Suppressor macrophage treated with lipopolysaccharide for 1 hour (primary cell): ENCODE results near the gene LDLRAD3.
"Not testable (repeated sequence)": the region's sequence is repeated elsewhere in the genome, so short reads cannot be mapped to it uniquely, and the experiment has no call there.

Experiments
- DNase-seq, 3 donors: peaks; one replicate each; pipeline ENCODE4 v3.0.0-alpha.2; 2020 to 2022

Gene LDLRAD3, protein sequence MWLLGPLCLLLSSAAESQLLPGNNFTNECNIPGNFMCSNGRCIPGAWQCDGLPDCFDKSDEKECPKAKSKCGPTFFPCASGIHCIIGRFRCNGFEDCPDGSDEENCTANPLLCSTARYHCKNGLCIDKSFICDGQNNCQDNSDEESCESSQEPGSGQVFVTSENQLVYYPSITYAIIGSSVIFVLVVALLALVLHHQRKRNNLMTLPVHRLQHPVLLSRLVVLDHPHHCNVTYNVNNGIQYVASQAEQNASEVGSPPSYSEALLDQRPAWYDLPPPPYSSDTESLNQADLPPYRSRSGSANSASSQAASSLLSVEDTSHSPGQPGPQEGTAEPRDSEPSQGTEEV

DNA sequence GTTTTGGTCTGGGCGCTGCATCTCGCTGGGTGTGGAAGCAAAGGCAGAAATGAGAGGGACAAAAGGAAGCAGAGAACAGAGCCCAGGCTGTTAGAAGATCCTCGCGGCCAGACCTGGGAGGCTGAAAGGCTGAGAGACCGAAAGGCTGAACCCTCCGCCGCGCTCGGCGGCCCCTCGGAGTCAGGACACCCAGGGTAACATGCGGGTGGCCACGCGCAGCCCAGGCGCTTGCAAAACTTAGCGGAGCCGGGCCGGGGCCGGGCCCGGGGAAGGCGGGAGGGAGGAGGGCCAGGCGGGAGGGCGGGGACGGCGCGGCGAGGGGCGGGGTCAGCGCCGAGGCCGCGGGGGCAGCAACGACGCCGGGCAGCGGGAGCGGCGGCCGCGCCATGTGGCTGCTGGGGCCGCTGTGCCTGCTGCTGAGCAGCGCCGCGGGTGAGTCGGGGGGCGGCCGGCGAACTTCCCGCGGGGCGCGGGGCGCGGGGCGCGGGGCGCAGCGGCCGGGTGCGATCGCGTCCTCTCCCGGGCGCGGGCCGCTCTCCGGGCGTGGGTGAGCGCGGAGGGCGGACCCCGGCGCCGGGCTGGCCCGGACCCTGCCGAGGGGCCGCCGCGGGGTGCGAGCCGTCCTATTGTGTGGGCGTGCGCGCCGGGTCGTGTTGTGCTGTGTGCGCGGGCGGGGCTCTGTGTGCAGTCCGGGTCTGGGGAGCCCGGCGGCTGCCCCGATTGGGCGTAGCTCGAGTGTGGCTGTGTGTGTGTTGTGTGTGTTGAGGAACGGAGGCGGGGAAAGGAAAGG is at the start of gene LDLRAD3:
Gene LDLRAD3, plus strand, starts transcription at position 350 of the 790 bp plus-strand sequence. Its CDS starts 37 bp downstream, at position 387.
- peak; percentile 81 to 95 (median 86) for DNase-seq

DNA sequence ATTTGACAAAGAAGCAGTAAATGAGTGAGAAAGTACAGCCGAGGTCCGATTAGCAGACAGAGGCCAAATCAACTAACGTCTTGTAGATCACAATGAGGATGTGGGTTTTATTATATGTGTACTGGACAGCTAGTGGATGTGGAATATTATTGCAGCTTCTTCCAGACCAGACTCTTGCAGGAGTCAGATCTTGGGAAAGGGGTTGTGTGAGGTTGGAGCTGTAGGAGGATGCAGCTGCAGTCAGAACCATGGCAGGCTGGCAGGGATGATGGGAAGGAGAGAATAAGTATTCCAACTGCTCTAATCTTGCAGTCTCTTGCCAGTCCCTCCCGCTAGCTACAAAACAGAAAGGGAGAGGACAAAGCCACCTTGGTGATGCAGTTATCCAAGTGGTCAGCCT is 46.8 kb upstream of the LDLRAD3 start:
- DNase-seq: no peak

DNA sequence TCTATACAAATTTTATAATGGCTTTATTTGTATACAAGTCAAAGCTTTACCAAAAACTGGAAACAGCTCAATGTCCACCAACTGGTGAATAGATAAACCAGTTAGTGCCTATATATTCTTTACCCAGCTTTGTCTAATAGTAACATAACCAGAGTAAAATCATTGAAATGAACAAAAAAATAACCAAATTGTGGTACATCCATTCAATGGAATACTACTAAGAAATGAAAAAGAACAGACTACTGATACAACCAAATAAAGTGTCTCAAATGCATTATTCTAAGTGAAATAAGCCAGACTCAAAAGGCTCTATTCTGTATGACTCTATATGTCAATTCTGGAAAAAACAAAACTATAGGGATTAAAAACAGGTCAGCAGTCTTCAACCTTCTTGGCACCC is 40.9 kb upstream of the LDLRAD3 start:
- no peak for DNase-seq

DNA sequence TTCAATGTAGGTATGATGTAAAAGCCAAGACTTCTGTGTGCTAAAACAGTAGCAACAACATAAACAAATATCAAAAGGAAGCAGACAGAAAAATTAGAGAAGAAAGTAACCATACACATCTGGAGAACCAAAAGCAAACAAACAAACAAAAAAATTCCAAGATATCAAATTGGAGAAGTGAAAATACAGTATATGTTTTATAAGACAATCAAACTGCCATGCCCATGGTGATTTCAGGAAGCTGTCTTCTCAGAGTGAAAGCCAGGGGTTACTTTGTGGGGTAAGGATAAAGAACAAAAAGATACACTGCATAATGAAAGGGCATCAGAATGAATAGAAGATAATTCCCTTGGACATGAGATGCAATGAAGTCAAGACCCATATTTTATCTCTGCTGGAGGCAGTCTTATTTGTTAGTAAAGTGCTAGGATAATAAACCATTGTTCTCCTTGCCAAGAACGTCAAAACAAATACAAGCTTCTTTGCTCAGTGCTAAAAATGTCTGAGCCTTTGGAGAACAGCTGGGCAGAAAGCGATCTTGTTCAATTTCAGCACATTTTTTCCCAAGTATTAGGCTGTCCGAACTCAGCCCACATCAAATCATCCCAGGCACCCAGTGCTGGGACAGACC is 38.1 kb upstream of the LDLRAD3 start:
- peak; percentile 26 to 65 (median 57) for DNase-seq

DNA sequence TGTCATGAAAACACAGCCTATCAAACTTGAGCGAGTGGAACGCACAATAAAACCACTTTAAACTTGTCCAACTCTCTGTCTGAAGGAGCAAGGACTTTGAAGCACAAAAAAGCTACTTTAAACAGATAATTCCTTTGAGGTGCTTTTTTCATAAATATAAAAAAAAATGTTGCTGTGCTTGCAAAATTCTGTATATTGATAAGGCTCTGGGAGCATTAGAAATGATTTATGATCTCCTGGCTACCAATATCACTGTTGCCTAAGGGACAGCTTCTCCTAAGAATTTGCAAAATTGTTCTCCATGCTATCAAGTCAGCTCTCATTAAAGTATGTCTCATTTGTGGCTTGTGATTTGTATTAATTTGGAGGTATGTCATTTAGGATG is 37.6 kb upstream of the LDLRAD3 start:
- no peak for DNase-seq

DNA sequence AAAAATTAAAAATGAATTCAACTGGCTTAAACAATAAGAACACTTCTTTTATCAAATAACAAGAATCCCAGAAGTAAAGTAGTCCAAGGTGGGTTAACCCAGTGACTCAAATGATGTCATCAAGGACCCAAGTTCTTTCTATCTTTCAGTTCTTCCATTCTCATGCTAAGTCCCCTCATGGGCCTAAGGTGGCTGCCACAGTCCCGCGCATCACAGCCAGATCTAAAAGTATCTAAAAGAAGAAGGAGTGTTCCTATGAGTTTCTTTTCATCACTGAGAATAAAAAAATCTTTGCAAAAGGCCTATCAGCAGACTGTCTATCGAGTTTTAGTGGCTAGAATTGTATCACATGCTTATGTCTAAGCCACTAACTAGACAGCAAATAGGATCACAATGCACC is 37.2 kb upstream of the LDLRAD3 start:
- DNase-seq: no peak

DNA sequence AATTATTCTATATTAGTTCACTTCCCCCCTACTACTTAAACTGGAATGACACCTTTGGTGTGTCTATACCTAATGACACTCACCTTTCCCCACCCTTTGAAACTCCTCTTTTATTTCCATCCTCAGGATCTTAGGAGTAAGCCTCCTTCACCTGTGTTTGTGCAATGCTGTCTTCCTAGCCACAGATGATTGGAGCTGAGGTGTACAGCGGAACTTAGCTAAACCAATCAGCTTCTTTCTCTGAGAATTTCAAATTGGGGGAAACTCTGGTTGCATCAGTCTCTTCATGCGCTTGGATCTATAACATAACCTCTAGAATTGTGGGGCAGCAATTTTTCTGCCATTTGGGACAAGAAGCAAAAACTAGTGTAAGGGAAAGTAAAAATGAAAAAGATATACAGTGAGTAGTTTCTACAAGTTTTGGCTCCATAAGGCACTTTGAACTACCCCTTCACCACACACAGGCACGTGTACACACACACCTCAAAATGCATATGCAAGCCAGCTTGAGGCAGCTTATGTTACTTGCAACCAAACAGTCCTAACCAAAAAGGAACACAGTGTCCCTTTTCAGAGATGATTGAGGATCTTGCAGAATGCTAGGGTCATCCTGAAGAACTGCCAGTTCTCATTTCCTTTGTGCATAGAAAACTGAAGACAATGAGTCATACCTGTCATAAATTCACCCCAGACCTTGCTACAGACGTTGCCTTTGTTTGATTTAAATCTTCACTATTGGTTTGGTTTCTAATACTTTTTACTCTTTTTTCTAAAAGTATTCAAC is 36.0 kb upstream of the LDLRAD3 start:
- DNase-seq: peak; percentile 58 to 72 (median 70)

DNA sequence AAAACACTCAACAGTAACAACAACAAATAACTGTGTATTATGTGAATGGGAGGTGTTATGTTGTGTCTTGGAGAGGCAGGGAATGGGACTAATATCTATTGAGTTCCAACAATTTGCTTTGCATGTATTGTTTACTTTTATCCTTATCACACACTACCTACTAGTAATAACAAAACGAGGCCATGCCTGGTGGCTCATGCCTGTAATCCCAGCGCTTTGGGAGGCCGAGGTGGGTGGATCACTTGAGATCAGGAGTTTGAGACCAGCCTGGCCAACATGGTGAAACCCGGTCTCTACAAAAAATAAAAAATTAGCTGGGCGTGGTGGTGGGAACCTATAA is 35.5 kb upstream of the LDLRAD3 start:
- not testable (repeated sequence) for DNase-seq

DNA sequence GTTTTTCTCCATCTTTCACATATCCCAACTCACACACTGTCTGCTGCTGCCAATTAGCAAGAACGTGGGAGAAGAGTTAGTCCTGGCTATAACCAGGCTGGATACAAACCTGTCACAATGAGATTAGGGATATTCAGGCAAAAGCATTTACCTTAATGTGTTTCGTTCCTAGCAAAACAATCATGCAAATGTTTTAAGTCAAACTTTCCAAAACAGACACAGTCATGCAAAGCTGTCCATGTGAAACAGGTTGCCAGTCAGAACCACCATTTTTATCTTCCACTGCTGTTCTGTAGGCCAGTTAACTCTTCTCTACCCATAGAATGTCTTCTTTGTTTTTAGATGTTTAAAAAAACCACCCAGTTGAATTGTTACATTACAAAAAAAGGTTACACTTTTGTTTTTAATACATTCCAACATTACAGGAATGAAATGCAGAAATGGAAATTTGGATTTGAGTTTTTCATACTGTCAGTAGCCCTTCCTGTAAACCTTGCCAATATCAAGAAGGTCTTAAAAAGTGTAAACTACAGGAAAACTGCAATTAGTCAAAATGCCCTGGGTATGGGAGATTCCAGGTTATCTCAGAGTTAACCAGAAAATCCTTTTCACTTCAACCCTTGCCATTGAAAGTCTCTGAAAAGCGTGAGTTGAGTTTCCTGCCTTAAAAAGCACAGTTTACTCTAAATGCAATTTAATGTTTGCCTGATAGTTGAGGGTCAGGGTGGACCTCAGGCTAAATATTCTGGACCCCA is 34.2 kb upstream of the LDLRAD3 start:
- DNase-seq: no peak

DNA sequence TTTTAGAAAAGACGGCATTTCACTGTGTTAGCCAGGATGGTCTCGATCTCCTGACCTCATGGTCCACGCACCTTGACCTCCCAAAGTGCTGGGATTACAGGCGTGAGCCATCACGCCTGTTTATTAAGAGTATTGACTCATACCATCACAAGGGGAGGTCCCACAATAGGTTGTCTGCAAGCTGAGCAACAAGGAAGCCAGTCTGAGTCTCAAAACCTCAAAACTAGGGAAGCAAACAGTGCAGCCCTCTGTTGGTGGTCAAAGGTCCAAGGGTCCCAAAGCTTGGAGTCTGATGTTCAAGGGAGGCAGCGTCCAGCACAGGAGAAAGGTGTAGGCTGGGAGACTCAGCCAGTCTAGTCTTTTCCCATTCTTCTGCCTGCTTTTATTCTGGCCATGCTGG is 32.8 kb upstream of the LDLRAD3 start:
- DNase-seq: peak; percentile 12 to 34 (median 28)

DNA sequence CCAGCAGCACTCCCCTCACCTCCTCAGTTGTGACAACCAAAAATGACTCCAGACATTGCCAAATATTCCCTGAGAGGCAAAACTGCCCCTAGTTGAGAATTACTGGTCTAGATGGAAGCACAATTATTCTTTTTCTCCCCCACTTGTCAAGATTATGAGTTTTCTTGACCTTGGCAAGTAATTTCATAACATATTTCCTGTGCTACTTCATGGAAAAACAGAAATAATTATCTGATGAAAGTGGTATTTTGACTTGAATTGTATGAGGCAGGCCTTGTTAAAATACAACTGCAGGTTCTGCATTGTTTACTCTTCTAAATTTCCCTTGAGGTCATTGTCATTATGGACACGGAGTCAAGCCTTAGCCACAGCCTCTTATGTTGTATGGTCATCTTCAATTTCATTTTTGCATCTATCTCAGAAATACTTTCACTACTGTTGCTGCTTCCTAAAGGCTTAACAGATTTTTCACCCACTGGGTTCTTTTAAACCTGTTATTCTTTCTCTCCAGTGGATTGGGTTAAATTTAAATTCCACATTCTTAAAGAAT is 32.2 kb upstream of the LDLRAD3 start:
- DNase-seq: no peak

DNA sequence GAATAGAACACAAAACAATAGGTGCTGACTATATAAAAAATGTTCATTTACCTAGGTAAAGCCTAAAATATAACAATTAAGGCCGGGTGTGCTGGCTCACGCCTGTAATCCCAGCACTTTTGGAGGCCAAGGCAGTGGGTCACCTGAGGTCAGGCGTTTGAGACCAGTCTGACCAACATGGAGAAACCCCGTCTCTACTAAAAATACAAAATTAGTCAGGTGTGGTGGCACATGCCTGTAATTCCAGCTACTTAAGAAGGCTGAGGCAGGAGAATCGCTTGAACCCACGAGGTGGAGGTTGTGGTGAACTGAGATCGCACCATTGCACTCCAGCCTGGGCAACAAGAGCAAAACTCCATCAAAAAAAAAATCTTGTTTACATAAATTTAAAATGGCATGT is 31.4 kb upstream of the LDLRAD3 start:
- not testable (repeated sequence) for DNase-seq

DNA sequence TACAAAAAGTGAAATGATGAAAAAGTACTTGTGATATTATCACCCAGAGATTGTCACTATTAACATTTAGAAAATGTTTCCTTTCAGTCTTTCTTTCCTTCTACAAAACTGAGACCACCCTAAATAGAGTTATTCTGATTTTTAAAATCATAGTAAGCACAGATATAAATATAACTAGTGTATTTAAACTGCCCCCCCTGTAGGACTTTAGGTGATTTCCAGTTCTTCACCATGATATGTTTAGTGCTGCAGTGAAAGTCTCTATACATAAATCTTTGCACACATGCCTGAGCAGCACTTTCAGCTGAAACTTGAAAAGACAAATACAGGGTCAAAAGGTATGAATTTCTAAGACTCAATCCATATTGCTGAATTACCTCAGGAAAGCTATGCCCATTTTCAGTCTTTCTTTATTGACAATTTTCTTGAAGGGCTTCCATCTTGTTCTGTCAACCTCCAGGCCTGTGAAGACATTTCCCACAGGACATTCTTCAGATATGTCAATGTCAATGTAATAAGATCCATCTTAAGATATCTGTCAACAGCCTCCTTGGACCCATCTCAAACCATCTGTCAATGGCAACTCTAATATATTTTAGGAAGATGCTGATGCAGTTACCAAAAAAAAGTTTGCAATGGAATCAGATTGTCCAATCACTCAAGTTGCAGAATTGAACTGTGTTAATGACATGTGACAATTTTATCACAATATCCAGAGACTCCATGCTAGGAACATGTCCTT is 30.8 kb upstream of the LDLRAD3 start:
- DNase-seq: no peak

DNA sequence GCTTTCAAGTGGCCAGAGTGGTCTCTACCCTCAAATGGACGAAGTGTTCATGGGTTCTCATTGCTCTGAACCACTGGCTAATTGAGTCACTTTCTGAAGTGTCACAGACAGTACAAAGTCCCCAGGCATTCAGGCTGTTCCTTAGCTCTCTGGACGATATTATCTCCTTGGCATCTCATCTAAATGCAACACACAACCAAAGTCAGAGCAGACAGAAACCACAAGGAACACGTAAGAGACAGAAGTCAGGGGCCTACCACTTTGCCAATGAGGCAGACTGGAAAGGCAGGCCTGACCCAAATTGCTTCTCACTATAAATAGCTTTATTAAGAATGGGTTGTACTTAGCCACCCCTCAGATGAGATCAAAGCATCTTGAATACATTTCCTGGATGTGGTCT is 29.0 kb upstream of the LDLRAD3 start:
- DNase-seq: no peak

DNA sequence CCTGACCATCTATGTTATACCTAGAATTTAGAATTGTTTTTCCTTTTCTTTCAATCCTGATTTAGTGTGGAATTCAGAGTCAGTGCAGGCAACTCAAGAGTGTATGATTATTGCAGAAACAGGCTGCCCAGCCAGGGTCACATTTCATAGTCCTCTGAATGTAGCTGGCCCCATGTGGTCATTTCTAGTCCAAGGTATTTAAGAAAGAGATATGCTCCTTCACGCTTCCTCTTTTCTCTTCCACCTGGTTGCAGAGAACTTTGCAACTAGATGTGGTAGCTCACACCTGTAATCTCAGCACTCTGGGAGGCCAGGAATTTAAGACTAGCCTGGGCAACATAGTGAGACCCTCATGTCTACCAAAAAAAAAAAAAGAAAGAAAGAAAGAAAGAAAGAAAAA is 27.6 kb upstream of the LDLRAD3 start:
- no peak for DNase-seq

DNA sequence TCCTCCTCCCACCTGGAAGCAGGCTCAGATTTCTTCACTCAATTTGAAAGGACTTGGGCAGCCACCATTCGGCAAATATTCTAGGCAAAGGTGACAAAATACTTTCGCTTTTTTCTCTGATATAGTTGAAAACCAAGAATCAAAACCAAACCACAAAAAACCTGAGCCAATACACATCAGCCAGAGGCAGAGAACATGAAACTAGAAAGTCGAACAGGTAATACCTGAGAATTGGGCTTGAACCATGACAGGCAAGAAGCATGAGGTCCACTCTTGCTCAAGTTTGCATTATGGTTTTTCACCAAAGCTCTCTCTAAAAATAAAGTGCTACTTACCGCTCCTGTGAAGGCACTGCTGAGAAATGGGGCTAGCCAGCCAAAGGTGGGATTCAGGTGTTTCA is 26.2 kb upstream of the LDLRAD3 start:
- no peak for DNase-seq

DNA sequence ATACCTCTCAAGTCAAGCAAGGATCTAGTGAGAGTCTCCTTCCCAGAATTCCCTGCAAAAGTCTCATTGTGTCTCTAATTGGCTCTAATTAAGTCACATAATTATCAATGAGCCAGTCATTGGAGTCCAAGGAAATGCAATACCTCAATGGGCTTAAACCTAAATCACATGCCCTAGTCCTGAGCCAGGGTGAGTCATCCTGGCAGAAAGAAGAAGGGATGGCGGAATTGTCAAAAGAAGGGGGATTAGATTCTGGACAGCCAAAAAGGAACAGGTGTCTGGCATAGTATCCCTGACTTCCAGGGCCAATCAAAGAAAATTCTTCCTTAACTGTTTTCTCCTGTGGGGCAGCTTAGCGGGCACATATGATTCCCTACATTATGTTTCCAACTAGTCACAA is 25.1 kb upstream of the LDLRAD3 start:
- no peak for DNase-seq

DNA sequence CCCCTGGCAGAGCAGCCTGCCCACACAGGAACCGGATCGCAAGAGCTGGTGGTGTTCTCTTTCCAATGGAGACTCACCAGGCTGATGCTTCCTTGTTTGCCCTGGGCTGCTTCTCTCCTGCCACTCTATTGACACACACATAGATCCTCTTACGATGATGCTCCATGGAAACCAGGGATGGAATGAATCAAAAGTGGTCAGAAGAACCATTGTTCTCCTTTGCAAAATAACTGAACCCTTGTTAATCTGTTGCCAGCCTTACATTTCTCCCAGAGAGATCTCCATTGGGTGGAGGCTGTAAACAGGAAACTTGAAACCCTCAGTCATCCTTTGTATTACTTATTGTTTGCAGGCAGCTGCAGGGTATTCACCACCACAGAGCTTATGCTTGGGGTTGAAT is 24.6 kb upstream of the LDLRAD3 start:
- DNase-seq: peak in 1 of 3 donors; percentile 7

DNA sequence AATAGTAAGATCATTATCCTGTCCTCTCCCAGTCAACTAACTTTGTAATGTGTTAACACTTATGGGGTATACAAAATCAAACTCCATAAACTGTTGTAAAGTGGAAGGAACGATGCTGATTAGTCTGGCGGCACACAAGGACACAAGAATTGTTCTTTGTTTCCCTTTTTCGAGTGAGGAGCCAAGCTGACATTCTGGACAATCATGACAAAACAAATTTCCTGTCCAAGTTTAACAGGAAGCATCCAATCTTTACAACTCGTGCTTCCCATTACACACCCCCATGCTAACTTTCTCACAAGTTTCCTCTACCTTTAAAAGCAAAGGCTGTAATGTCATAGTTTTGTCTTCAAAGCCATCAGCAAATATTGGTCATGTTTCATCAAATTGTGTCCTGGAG is 20.4 kb upstream of the LDLRAD3 start:
- DNase-seq: peak; percentile 24 to 49 (median 47)

DNA sequence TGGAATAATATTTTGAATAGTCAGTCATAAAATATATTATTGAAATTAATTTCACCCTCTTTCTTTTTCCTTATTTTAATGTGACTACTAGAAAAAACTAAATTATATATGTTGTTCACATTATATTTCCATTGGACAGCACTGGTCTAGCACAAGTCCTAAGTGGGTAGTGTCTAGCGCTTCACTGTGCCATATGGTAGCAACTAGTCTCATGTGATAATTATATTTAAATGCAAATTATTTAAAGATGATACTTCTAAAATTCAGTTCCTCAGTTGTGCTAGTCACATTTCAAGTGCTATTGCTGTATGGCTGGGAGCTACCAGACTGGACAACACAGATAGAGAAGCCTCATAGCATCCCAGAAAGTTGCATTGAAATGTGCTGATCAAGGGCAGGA is 19.1 kb upstream of the LDLRAD3 start:
- DNase-seq: no peak

DNA sequence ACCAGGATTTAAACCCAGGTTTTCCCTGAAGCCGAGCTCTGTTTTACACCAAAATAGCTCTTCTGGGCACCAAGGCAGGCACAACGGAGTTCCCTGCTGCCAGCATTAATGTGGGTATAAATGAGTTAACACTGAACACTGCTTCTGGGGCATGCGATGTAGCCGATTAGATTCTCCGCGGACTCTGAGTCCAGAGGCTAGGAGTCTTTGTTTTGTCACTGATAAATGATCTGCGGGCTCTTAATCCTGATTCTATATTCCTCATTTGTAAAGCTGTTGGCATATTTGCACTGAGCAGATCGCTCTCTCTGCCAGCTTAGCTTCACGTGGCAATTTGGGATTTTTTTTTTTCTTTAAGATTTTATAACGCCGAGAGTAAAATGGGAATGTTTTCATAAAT is 16.8 kb upstream of the LDLRAD3 start:
- DNase-seq: no peak
